GM10847 (cell line): ENCODE measurements around the gene UBE2H.

Source experiments
- POLR2A ChIP-seq: IDR thresholded peaks from 2 replicates; pipeline ENCODE4 v1.6.1; 2011; ENCODE audit not compliant: insufficient read length; ENCODE audit errors: extremely low read depth

Gene UBE2H

GRCh38 chr7:129952653-129953560 lies at the start of gene UBE2H:
Gene UBE2H (minus strand): TSS chr7:129952960. CDS start chr7:129952555, 405 bp downstream.
- peak; percentile 61 for TF ChIP-seq POLR2A

GRCh38 chr7:129998446-129998845 lies 45.7 kb upstream of the UBE2H start:
- no peak for TF ChIP-seq POLR2A

GRCh38 chr7:129997285-129997684 lies 44.5 kb upstream of the UBE2H start:
- no peak for TF ChIP-seq POLR2A

- TF ChIP-seq POLR2A = no peak
Observed at GRCh38 chr7:129993275-129993674, 40.5 kb upstream of the UBE2H start.

- TF ChIP-seq POLR2A = no peak
Observed at GRCh38 chr7:129990403-129991192, 37.8 kb upstream of the UBE2H start.

GRCh38 chr7:129989466-129989865 lies 36.7 kb upstream of the UBE2H start:
- no peak for TF ChIP-seq POLR2A

- no peak for TF ChIP-seq POLR2A
Observed at GRCh38 chr7:129986600-129986999, 33.8 kb upstream of the UBE2H start.

- TF ChIP-seq POLR2A = no peak
Observed at GRCh38 chr7:129980667-129981066, 27.9 kb upstream of the UBE2H start.

- no peak for TF ChIP-seq POLR2A
Observed at GRCh38 chr7:129975309-129975708, 22.5 kb upstream of the UBE2H start.

GRCh38 chr7:129970816-129971215 lies 18.1 kb upstream of the UBE2H start:
- TF ChIP-seq POLR2A = no peak

GRCh38 chr7:129969881-129970446 lies 17.2 kb upstream of the UBE2H start:
- no peak for TF ChIP-seq POLR2A

GRCh38 chr7:129968592-129969383 lies 16.0 kb upstream of the UBE2H start:
- no peak for TF ChIP-seq POLR2A

- TF ChIP-seq POLR2A = no peak
Observed at GRCh38 chr7:129959471-129960203, 6.9 kb upstream of the UBE2H start.
